Caco-2 (cell line): ENCODE results near the gene OR2A2. TPM values are rescaled to one million over a fixed set of nuclear protein-coding genes. Genes with fewer than 3 reads are reported as not detected.

Experiments
- BruUV-seq: library from RNA; stranded (reverse); fragments of 400-500 nt; replicated peaks from 2 replicates; lab custom pipeline; 2021; lab: Mats Ljungman, UMichigan
- CTCF ChIA-PET: fragments of 300-600 bp; sonication (Branson Sonifier 250); formaldehyde crosslinking; loops from one replicate; lab custom pipeline; 2022; ENCODE audit warnings: antibody characterized with exemption; lab: Charles Lee
- POLR2A ChIA-PET: fragments of 300-600 bp; sonication (Branson Sonifier 250); formaldehyde crosslinking; loops from one replicate; lab custom pipeline; 2022; ENCODE audit warnings: antibody characterized with exemption; lab: Charles Lee
- DNase-seq, 2 experiments: peaks; one replicate each; pipeline versions ENCODE4 v3.0.0 to v3.0.0-alpha.2; 2020 to 2022
- H3K27me3 ChIP-seq: replicated peaks from 2 replicates; pipeline ENCODE4 v1.6.0; 2011; ENCODE audit warnings: low read length; ENCODE audit not compliant: control insufficient read depth, insufficient read depth
- H3K36me3 ChIP-seq: 2 replicates; pipeline ENCODE4 v1.5.1; 2011; ENCODE audit warnings: low read length; ENCODE audit not compliant: control insufficient read depth, insufficient read depth
- H3K4me1 ChIP-seq: fragments of 250-450 bp; sonication (Bioruptor Pico); 2 replicates; pipeline ENCODE4 v1.5.1; 2020; ENCODE audit warnings: mild to moderate bottlenecking
- H3K4me3 ChIP-seq: 2 replicates; pipeline ENCODE4 v1.5.1; 2011; ENCODE audit warnings: low read depth, mild to moderate bottlenecking, control low read depth, low read length
- H3K9me3 ChIP-seq: fragments of 250-450 bp; sonication (Bioruptor Pico); 2 replicates; pipeline ENCODE4 v1.5.1; 2020; ENCODE audit warnings: mild to moderate bottlenecking, moderate library complexity
- H3K27ac Mint-ChIP-seq: one replicate; pipeline ENCODE4 v1.8.0; 2022; ENCODE audit warnings: mixed read lengths; ENCODE audit not compliant: unreplicated experiment
- H3K27me3 Mint-ChIP-seq: one replicate; pipeline ENCODE4 v1.8.0; 2022; ENCODE audit warnings: mixed read lengths; ENCODE audit not compliant: insufficient read depth, unreplicated experiment
- H3K36me3 Mint-ChIP-seq: one replicate; pipeline ENCODE4 v1.8.0; 2022; ENCODE audit warnings: mild to moderate bottlenecking, mixed read lengths; ENCODE audit not compliant: insufficient read depth, unreplicated experiment
- H3K4me1 Mint-ChIP-seq: one replicate; pipeline ENCODE4 v1.8.0; 2022; ENCODE audit warnings: low read depth, mixed read lengths; ENCODE audit not compliant: unreplicated experiment
- H3K4me3 Mint-ChIP-seq: one replicate; pipeline ENCODE4 v1.8.0; 2022; ENCODE audit warnings: mild to moderate bottlenecking, moderate library complexity, mixed read lengths; ENCODE audit not compliant: unreplicated experiment
- H3K9me3 Mint-ChIP-seq: one replicate; pipeline ENCODE4 v1.8.0; 2022; ENCODE audit warnings: mixed read lengths; ENCODE audit not compliant: unreplicated experiment
- CTCF ChIP-seq, 2 experiments: fragments of 200-600 bp in 1 of 2; IDR thresholded peaks; 1 replicate in 1 of 2; 2 replicates in 1 of 2; pipeline versions ENCODE4 v1.5.1 to v1.8.0; 2011 to 2022; ENCODE audit warnings: antibody characterized with exemption in 1 of 2, control low read depth in 1 of 2, inconsistent platforms in 1 of 2, low read depth in 1 of 2, low read length in 1 of 2, mild to moderate bottlenecking in 1 of 2, moderate library complexity in 1 of 2; ENCODE audit not compliant: insufficient read depth in 1 of 2, severe bottlenecking in 1 of 2, unreplicated experiment in 1 of 2
- intact Hi-C: fragments of 100-400 bp; cut with micrococcal nuclease; formaldehyde crosslinking; loops from one replicate; pipeline ENCODE4 v1.10.0; 2022; ENCODE audit not compliant: unreplicated experiment
- total RNA-seq: library from RNA; stranded (reverse); gene quantifications from 2 replicates; pipeline ENCODE4 v1.2.3, GENCODE V29; 2022

The OR2A2 gene
- total RNA-seq, 1 experiment from 2014 or later, result not detected

GRCh38 chr7:144098776-144099175 is 10.6 kb upstream of the OR2A2 start:
- Mint-ChIP-seq H3K4me3 (no peak overlapping the region), H3K36me3 (no peaks in the 10 kb centered on the region), H3K4me1 (no peaks in the 10 kb centered on the region), H3K27ac (no peak overlapping the region), H3K27me3 (peaks cover 17% of the 10 kb centered on the region), H3K9me3 (no peaks in the 10 kb centered on the region)
- TF ChIP-seq CTCF (IDR thresholded peaks at IDR 0.05; ENCODE audit: insufficient read depth in 1 of 2, low read depth in 1 of 2, low read length in 1 of 2, severe bottlenecking in 1 of 2, unreplicated experiment in 1 of 2), result no peak
- H3K9me3 ChIP-seq, result no peaks in the 10 kb centered on the region
- intact Hi-C loops, result no loop called here
- ChIA-PET CTCF (no interaction called here), POLR2A (no interaction called here)
- H3K27me3 ChIP-seq, result no peaks in the 10 kb centered on the region
- H3K36me3 ChIP-seq, result no peaks in the 10 kb centered on the region
- no peak for DNase-seq
- BruUV-seq, result no TSS peak
- H3K4me3 ChIP-seq, result no peak overlapping the region
- no peaks in the 10 kb centered on the region for H3K4me1 ChIP-seq

GRCh38 chr7:144100607-144101006 is 8.8 kb upstream of the OR2A2 start:
- Mint-ChIP-seq H3K9me3 (no peaks in the 10 kb centered on the region), H3K27ac (no peak overlapping the region), H3K27me3 (peaks cover 21% of the 10 kb centered on the region), H3K36me3 (no peaks in the 10 kb centered on the region), H3K4me3 (no peak overlapping the region), H3K4me1 (no peaks in the 10 kb centered on the region)
- intact Hi-C loops, result no loop called here
- Histone ChIP-seq H3K9me3 (no peaks in the 10 kb centered on the region), H3K4me3 (no peak overlapping the region), H3K36me3 (no peaks in the 10 kb centered on the region), H3K4me1 (no peaks in the 10 kb centered on the region), H3K27me3 (no peaks in the 10 kb centered on the region)
- no TSS peak for BruUV-seq
- no peak for DNase-seq
- TF ChIP-seq CTCF (IDR thresholded peaks at IDR 0.05; ENCODE audit: insufficient read depth in 1 of 2, low read depth in 1 of 2, low read length in 1 of 2, severe bottlenecking in 1 of 2, unreplicated experiment in 1 of 2), result no peak
- ChIA-PET CTCF (no interaction called here), POLR2A (no interaction called here)

- TF ChIP-seq CTCF (IDR thresholded peaks at IDR 0.05; ENCODE audit: insufficient read depth in 1 of 2, low read depth in 1 of 2, low read length in 1 of 2, severe bottlenecking in 1 of 2, unreplicated experiment in 1 of 2), result no peak
- Mint-ChIP-seq H3K27me3 (peaks cover 18% of the 10 kb centered on the region), H3K36me3 (no peaks in the 10 kb centered on the region), H3K4me1 (no peaks in the 10 kb centered on the region), H3K4me3 (no peak overlapping the region), H3K27ac (no peak overlapping the region), H3K9me3 (no peaks in the 10 kb centered on the region)
- POLR2A ChIA-PET, result no interaction called here
- H3K4me1 ChIP-seq, result no peaks in the 10 kb centered on the region
- no peaks in the 10 kb centered on the region for H3K36me3 ChIP-seq
- CTCF ChIA-PET, result no interaction called here
- no peaks in the 10 kb centered on the region for H3K27me3 ChIP-seq
- no peak overlapping the region for H3K4me3 ChIP-seq
- intact Hi-C loops, result no loop called here
- no TSS peak for BruUV-seq
- H3K9me3 ChIP-seq, result no peaks in the 10 kb centered on the region
- DNase-seq, result no peak
These were observed 7.3 kb upstream of the OR2A2 start for GRCh38 chr7:144102041-144102440.
